Stimulated activated CD8-positive, alpha-beta memory T cell treated with anti-CD3 and anti-CD28 coated beads, Interleukin-7, amount 100 ng/mL, for 4 hours (primary cell): ENCODE measurements around the gene SCNN1G.

Experiments used
- DNase-seq, 2 donors: peaks; one replicate each; pipeline ENCODE4 v3.0.0-alpha.2; 2020; ENCODE audit warnings: low read depth in 2 of 2

Gene SCNN1G

DNA sequence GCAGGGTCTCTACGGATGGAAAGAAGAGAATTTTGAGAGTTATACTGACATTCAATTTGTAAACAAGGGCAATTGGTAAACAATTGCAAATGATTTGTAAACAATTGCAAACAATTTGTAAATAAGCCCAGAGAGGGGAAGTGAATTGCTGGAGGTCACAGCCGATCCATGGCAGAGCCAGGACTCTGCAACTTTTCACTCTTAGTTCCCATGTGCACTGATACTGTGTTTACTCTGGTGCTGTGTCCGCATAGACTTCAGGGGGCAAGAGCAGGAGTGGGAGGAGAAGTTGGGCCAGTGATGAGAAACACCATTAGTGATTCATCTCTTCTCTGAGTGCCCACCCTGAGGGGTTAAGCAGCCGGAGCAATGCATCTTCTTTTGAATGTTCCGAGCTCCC lies 14.0 kb downstream of the SCNN1G start:
- DNase-seq, result no peak

DNA sequence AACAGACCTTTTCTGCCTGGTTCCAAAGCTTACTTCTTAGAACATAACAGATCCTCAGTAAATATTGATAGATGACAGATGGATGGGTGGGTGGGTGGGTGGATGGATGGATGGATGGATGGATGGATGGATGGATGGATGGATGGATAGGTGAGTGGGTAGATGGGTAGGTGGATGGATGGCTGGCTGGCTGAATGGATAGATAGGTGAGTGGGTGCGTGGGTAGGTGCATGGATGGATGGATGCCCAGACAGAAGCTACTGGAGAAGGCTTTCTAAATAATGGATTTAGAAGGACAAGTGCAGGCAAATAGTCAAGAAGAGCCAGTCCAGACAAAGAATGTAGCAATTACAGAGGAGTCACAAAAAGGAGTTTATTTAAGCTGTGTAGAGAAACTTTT lies 19.6 kb downstream of the SCNN1G start:
- no peak for DNase-seq

DNA sequence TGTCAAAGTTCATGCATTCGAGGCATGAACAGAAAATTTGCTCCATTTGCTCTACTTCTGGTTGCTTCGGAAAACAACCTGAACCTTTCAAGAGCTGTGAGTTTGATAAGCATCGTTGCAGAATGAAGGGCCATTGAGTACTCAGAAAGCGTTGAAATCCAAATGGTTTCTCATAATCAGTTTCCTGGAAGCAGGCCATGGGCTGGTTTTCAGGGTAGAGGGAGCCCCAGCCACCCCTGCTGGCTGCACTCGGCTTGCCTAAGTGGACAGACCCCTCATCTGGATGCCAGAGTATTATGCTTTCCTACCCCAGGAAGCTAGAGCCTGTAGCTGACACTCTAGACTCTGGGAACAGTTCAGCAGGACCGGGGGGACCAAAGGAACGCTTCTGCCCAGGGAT lies 24.4 kb downstream of the SCNN1G start:
- DNase-seq, result no peak

DNA sequence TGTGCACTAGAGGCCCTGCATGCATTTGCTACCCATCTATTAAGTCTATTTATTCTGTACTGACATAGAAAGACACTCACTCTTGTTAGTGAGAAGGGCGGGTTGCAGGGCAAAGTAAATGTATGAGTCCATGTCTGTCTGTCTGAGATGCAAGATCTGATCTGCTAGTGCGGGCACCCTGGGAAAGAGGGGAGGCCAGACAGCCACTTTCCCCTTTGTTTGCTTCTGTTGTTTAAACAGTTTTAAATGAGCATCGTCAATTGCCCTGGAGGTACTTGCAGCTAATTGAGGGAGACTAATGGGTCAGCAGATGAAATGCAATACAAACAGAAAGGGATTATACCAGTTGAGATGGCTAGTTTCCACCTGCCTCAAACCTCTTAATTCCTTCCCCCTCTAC lies 24.9 kb downstream of the SCNN1G start:
- DNase-seq, result no peak

DNA sequence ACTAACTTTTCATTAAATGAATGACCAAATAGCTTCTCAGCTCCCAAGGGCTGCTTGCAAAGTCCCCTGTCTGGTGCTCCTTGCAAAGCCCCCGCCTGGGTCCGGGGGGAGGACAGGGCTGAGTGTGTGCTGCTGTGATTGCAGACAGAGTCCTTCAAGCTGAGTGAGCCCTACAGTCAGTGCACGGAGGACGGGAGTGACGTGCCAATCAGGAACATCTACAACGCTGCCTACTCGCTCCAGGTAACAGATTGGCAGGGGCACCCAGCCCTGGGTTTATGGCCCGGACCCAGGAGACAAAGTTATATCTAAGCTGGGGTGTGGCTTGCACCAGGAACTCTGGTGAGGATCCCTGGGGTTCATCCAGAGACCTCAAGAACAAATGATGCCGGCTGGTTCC lies 27.1 kb downstream of the SCNN1G start:
- DNase-seq, result no peak

DNA sequence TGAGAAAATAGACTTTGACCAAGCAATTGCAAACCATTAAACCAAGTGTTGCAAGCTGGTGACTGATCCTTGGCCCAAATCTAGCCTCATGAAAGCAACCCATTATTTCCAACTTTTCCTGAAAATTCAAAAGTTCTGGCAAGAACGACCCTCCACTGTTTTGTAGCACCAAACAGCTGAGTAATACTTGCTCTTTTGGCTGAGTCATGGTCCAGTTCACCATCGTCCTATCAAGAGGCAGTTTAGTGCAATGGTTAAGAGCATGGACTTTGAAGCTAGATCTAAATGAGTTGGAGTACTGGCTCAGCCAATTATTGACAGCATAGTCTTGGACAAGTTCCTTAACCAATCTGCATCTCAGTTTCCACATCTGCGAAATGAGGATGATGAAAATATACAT lies 31.3 kb downstream of the SCNN1G start:
- DNase-seq, result no peak

DNA sequence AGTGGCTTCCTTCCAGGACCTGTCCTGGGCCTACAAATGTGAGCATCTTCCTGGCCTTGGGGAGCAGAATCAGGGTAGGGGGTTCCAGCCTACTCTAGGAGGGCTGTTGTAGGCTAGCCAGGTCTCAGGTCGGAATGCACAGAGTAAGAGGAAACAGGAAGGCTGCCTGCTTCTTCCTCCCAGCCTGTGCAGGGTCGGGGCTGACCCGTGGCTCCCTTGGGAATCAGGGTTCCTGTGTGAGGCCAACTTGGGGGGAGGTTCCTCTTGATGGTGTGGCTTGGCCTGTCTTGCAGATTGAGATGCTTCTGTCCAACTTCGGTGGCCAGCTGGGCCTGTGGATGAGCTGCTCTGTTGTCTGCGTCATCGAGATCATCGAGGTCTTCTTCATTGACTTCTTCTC lies 32.3 kb downstream of the SCNN1G start:
- DNase-seq, result no peak

DNA sequence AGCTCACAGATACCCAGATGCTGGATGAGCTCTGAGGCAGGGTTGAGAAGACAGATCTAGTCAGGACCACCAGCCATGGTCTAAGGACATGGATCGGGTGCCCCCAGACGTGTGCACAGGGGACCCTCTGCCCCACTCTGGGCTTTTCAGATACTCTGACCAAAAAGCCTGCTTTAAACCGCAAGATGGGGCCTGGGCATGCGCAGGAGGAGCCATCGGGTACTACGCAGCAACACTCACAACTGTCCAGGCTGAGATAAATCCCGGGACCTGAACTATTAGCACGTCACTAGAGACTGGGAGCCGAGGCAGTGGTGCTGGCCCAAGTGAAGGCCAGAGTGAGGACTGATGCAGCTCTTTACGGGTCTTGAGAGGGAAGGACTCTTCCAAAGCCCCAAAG lies 32.9 kb downstream of the SCNN1G start:
- no peak for DNase-seq

DNA sequence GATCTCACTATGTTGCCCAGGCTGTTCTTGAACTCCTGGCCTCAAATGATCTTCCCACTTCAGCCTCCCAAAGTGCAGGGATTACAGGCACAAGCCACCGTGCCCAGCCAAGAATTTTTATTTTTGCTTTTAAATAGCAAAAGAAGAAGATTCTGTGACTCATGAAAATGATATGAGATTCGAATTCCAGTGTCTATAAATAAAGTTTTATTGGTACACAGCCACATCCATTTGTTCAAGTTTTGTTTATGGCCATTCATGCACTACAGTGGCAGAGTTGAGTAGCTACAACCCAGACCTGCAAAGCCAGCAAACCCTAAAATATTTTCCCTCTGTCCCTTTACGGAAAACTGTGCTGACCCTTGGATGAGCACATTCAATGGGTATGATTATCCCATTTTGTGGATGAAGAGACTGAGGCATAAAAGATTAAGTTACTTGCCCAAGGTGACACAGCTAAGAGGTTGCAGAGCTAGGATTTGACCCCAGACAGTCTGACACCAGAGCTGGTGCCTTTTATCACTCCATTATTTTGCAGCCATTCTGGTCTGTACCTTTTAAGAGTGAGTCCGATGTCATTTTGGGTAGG lies 34.2 kb downstream of the SCNN1G start:
- no peak for DNase-seq

DNA sequence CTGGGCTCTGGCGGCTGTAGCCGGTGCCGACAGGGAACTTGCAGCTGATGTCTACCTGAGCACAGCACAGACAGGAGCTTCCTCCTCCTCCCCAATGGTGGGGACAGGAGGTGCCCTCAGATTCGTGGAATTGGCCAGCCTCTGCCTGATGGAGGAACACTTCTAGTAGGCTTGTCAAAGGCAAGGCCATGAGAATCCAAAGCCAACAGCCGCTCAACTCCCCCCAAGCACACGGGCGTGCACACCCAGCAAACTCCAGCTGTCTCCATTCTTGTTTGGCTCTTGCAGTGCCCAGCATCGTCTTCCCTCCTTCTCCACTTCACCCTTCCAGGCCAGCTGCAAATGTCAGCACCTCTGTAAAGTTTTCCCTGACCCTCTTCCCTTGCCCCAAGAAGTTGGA lies 35.1 kb downstream of the SCNN1G start:
- DNase-seq, result no peak

DNA sequence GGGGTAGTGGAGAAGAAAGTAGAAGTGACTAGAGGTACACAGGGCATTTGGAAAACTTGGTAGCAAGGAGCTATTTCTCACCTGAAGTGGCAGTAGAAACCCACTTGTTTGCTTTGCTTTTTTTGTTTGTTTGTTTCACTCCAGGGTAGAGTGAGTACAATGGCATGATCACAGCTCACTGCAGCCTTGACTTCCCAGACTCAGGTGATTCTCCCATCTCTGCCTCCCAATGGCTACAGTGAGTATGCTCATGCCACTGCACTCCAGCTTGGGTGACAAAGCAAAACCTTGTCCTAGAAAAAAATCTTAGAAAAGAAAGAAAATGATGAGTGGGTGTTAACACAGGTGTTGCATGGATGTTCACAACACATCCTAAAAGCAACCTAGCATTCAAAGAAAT lies 40.4 kb downstream of the SCNN1G start:
- DNase-seq, result no peak

DNA sequence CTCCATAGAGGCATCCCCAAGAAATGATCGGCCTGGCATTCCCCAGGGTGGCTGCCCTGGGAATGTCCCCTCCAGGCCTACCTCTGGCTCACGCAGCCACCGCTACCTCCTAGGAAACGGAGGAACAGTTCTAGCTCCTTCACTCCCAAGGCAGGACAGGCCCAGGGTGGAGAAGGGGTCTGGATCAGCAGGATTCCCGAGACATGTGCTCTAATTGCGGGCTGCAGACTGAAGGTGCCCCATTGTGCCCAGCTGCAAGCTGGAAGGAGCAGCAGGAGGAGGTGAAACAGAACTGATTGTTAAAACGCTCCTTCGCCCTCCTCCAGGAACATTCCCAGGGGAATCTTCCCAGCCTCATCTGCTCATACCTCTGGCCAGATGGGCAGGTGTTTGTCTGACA lies 40.8 kb downstream of the SCNN1G start:
- DNase-seq, result no peak

DNA sequence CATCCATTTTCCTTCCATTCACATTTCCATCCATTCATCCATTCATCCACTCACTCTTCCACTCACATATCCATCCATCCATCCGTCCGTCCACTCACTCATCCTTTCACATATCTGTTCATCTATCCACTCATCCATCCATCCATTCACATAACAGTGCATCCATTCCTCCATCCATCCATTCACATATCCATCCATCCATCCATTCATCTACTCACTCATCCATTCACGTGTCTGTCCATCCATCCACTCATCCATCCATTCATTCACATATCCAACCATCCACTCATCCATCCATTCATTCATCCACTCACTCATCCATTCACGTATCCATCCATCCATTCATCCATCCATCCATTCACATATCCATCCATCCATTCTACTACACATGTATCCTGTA lies 42.6 kb downstream of the SCNN1G start:
- no peak for DNase-seq

DNA sequence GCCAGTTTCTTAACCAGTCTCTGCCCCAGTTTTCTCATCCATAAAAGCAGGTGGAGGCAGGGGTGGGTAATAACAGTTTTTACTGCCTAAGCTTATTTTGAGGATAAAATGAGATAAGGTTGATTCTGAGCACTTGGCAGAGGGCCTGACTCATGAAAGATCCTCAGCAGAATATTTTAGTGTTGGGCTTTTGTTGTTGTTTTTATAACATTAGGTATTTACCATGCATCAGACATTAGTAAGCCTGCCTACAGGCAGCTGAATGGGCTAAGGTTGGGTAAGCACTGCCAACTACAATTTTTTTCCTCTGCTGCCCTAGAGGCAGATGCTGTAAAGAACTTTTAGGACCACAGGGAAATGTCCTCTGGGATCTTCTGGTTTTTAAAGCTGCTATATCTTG lies 43.1 kb downstream of the SCNN1G start:
- DNase-seq, result no peak

DNA sequence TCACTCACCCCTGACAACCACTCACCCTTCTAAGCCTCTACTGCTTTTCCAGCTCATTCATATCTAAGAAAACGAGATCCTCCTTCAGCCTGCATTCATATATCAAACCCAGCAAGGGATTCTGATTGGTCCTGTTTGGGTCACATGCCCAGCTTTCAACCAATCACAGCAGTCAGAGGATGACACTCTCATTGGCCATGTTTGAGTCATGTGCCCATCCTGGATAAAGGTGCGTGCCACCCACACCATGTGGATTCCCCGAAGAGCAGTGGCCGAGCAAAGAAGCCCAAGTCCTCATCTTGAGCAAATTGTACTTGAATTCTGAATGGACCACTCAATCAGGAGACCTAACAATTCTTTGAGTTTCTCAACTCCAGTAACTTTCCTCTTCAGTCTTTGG lies 45.0 kb downstream of the SCNN1G start:
- DNase-seq, result no peak

DNA sequence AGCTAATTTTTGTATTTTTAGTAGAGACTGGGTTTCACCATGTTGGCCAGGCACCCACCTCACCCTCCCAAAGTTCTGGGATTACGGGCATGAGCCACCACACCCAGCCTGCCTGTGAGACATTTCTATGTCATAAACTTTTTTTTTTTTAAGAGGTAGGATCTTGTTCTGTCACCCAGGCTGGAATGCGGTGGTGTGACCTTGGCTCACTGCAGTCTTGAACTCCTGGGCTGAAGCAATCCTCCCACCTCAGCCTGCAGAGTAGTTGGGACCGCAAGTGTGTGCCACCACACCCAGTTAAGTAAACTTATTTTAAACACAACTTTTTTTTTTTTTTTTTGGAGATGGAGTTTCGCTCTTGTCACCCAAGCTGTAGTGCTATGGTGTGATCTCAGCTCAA lies 47.2 kb downstream of the SCNN1G start:
- no peak for DNase-seq

DNA sequence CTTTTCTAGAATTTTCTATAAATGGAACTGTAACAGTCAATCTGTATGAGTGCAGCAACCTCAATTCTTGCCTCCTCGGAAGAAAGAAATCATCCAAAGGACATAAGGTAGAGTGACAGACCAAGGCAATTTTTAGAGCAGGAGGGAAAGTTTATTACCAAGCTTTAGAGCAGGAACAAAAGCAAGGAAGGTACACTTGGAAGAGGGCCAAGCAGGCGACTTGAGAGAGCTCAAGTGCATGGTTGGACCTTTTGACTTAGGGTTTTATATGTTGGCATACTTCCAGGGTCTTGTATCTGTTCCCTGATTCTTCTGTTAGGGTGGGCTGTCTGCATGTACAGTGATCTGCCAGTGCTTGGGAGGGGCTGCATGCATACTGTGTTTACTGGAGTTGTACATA lies 50.3 kb downstream of the SCNN1G start:
- DNase-seq, result no peak

DNA sequence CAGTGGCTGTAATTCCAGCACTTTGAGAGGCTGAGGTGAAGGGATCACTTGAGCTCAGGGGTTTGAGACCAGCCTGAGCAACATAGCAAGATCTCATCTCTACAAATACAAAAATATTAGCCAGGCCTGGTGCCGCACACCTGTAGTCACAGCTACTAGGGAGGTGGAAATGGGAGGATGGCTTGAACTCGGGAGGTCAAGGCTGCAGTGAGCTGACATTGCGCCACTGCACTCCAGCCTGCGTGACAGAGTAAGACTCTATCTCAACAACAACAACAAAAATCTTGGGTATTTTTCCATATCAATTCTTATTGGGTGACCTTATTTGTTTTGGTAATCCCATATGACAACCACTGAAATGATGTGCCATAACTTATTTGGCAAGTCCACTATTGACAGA lies 52.6 kb downstream of the SCNN1G start:
- no peak for DNase-seq

DNA sequence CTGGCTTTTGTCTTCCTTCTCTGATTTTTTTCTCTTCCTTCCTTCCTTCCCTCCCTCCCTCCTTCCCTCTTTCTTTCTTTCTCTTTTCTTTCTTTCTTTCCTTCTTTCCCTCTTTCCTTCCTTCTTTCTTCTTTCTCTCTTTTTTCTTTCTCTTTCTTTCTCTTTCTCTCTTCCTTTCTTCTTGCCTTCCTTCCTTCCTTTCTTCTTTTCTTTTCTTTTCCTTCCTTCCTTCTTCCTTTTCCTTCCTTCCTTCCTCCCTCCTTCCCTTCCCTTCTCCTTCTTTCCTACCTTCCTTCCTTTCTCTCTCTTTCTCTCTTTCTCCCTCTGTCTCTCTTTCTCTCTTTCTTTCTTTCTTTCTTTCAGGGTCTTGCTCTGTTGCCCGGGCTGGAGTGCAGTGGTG lies 54.4 kb downstream of the SCNN1G start:
- no peak for DNase-seq

DNA sequence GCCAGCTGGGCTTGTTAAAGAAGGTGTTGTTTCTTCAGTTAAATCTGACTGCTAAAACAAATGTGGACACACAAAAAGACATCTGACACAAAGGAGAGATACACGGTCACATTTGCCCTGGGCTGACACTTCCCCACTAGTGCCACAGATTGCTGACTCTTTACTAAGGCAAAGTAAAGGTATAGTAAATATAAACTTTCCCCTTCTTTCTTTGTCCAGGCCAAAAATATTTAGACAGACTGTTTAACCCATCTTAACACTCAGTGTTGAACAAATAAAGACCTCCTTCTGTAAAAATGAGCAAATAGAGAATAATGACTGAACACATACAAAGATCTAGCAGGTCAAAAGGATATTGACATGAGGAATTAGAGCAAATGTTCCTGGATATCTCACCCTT lies 58.4 kb downstream of the SCNN1G start:
- DNase-seq, result no peak

DNA sequence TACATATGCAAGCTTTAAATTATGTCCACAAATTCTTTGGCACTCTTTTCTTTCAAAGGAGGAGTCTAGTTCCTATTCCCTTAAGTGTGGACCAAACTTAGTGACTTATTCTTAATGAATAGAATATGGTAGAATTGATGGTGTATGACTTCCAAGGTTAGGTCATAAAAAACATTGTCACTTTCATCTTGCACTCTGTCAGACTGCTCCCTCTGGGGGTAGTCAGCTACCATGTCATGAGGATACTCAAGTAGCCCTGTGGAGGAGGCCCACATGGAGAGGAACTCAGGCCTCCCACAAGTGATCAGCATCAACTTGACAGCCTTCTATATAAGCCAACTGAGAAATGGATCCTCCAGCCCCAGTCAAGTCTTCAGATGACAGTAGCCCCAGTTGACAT lies 61.6 kb downstream of the SCNN1G start:
- DNase-seq, result no peak

DNA sequence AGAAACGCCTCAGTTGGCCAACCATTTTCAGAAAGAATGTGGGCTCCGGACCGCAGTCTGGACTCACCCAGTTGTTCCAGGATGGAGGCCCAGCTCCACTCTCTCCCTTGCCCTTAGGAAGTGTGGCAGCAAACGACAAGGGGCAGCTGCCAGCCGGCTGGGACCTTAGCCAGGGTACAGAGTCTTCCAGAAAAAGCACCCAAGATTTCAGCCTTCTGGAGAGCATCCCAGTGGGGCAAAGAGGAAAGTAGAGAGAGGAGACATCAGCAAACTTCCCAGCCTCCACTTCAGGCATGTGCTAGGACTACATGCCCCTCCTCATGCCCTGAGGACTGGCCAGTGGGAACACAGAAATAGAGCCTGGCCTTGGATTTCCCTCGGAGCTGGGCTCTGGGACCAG lies 62.7 kb downstream of the SCNN1G start:
- no peak for DNase-seq

DNA sequence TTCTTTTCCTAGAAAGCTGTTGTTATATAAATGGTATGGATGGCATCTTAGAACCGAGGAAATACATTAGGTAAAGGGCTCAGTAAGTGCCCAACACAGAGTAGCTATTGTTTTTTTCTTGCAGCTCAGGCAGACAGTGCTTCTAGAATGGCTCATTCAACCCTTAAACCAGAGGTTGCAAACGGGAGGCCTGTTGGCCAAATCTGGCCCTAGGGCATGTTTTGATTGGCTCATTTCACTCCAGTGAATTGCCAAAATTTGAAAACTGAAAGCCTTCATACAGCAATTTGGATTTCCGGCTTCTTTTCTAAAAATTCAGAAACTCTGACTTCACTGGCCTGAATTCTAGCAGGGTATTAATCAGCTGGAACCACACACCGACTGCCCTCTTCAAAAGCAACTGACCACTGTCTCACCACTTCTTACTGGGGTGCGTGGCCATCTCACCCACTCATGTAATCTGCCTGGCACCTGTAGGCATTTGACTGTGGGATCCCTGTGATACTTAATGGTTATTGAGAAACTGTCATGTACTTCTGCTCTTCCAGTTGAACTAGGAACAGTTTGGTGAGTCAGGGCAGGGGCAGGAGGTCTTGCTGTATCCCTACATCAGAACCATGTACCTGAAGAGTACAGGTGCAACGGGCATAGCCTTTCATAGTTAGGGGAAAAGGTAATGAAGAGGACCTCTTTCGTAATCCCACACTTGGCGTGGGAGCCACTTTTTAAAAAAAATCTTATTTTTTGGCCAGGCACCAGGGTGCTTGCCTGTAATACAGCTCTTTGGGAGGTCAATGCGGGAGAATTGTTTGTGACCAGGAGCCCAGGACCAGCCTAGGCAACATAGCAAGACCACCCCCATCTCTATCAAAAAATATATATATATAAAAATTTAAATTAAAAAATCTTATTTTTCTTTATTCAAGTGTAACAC lies 66.0 kb downstream of the SCNN1G start:
- no peak for DNase-seq

DNA sequence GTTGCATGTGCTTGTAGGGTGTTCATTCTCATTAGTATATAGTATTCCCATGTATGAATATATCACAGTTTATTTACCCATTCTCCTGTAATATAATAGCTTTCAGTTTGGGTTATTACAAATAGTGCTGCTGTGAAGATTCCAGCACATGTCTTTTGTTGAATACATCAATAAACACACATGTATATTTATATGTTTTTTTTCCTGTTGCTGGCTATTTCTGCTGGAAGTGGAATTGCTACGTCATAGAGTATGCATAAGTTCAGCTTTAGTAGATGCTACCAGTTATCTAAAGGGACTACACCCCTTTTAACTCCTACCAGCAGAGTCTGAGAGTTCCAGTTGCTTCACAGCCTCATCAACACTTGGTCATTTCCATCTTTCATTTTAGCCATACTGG lies 67.3 kb downstream of the SCNN1G start:
- DNase-seq, result no peak
